ENCODE results near the gene TMIGD3.
"Not testable (repeated sequence)": the region's sequence is repeated elsewhere in the genome, so short reads cannot be mapped to it uniquely, and the experiment has no call there.

The TMIGD3 gene

DNA sequence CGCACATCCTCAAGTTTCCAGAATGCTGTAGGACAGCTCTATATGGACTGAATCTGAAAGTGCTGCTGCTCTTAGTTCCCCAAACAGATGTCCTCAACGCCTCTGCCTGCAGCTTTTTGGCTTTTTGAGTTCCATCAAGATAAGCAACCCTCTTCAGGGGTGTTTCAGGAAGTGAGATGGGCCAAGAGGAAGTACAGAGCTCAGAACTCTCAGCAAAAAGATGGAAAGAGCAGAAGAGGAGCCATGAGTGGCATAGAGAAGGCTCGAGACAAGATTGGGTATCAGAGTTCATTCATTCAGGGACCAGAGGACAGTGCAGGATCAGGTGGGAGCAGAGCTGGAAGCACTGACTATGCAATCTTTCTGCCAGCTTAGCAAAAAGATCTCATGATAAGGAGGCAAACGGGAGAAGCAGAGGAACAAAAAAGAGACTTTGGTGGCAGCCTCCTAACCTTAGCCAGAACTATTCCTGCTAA lies at the start of gene TMIGD3, which contains the start of gene ADORA3:
TSS of gene TMIGD3 (minus strand) at position 49 of the 476 bp plus-strand sequence. CDS start 279 bp downstream, outside the sequence.
TSS of gene ADORA3 (minus strand) at position 49 of the 476 bp plus-strand sequence. CDS start 279 bp downstream, outside the sequence.
- DNase-seq: peak; percentile 65 to 82

DNA sequence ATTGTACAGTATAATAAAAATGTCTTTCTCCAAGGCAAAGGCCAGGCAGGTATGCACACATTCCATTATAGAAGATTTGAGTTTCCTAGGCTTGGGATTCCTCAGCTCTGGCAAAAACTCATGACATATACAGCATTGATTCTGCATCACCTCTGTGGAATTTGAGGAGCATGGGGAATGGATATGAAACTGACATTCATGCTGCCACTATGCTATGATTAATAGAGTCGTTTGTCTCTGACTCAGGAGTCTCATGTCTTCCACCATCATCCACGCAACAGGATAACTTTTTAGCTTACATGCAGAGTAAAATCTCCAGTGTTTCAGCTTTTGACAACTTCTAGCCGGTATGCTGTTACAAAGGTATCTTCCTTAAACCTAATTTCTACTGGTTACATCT lies 49.8 kb upstream of the TMIGD3 start:
- DNase-seq: no peak

DNA sequence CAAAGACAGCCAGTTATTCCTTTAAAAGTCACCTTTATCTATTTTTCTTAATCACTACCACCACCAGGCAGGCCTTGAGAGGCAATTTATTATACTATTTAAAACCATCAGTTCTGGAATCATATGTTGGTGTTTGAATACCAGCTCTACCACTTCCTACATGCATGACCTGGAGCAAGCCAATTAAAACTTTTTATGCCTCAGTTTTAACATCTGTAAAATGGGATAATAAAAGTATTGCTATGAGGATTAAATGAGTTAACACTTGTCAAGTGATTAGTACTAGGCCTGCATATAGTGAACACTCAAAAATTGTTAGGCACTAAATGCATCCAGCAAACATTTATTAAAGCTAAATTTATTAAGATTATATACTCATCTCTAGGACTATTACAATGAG lies 49.2 kb upstream of the TMIGD3 start:
- no peak for DNase-seq

DNA sequence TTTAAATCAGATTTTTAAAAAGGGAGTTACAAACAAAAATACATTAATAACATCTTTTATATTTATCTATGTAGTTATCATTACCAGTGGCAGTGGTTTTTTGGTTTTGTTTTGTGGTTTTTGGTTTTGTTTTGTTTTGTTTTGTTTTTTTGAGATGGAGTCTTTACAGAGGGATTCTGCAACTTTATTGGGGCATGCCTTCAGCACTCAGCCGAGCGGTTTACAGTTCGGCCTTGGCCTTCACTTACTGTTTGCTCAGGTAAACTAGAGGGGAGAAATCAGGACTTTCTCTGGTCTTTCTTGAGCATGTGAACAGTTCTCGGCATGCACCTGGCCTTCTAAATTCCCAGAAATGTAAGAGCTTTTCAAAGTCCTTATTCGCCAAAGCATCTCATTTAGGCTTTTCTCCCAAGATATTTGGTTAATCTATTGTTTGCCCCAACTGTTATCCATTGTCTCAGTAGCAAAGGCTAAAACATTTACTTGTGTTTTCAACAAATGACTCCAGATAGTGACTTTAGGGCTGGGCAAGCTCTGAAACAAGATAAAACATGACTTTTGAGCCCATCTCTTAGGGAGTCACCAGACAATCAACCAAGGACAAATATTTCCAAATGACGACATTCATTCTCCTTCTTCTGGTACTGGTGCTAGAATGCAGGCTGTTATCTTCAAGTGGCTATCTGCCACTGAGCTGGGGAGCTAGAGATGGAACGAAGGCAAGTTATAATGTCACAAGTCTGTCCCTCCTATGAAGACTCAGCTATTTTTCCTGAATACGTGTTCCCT lies 48.4 kb upstream of the TMIGD3 start:
- DNase-seq: no peak

DNA sequence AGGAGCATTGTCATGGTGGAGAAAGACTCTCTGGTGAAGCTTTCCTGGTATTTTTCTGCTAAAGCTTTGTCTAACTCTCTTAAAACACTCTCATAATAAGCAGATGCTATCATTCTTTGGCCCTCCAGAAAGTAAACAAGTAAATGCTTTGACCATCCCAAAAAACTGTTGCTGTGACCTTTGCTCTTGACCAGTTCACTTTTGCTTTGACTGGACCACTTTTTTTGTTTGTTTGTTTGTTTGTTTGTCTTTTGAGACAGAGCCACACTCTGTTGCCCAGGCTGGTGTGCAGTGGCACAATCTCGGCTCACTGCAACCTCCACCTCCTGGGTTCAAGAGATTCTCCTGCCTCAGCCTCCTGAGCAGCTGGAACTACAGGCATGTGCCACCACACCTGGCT lies 44.4 kb upstream of the TMIGD3 start:
- not testable (repeated sequence) for DNase-seq

GRCh38 chr1:111542187-111542586 lies 38.8 kb upstream of the TMIGD3 start:
- DNase-seq: no peak

GRCh38 chr1:111541721-111542120 lies 38.3 kb upstream of the TMIGD3 start:
- DNase-seq: no peak

- no peak for DNase-seq
These were observed 37.5 kb upstream of the TMIGD3 start for GRCh38 chr1:111540928-111541327.

GRCh38 chr1:111538343-111539025 lies 35.1 kb upstream of the TMIGD3 start:
- DNase-seq: no peak

DNA sequence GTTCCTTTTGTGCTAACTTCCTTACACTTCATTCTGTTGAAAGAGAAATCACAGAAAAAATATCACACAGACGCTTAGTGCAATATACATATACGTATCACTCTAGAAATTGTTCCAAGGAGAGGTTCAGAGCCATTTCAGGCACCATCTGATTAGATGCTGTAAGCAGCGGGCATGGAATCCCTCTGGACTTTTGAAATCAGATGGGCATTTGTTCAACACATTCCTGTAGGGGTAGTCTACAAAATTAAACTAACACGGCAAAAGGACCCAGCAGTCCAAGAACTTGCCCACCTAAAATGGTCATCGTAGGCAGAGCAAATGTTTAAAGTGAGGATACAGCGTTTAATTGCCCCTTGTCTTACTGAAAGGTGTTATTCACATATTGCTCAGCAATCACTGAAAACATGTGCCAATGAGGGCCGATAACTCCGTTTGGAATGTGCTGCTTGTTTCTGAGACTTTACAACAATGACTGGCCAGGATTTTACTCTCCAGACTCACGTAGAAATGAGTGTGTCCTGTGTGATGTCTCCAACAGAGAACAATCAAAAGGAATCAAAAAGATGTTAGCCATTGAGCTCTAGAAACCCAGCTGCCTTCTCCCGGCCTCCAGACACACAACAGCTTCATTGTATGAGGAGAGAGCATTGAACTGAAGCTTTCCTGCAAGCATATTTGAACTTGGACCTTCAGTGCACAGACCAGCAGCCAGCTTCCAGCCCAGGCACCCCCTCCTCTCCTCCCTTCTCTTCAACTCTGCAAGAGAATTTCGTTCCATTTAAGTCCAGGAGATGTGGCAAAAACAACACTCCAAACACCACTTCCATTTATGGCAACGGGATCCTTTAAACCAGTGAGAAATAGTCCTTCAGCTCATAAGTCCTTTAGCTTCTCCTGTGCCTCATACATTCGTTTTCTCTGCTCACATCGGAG lies 32.1 kb upstream of the TMIGD3 start:
- DNase-seq: no peak

GRCh38 chr1:111520053-111520452 lies 16.6 kb upstream of the TMIGD3 start:
- no peak for DNase-seq

DNA sequence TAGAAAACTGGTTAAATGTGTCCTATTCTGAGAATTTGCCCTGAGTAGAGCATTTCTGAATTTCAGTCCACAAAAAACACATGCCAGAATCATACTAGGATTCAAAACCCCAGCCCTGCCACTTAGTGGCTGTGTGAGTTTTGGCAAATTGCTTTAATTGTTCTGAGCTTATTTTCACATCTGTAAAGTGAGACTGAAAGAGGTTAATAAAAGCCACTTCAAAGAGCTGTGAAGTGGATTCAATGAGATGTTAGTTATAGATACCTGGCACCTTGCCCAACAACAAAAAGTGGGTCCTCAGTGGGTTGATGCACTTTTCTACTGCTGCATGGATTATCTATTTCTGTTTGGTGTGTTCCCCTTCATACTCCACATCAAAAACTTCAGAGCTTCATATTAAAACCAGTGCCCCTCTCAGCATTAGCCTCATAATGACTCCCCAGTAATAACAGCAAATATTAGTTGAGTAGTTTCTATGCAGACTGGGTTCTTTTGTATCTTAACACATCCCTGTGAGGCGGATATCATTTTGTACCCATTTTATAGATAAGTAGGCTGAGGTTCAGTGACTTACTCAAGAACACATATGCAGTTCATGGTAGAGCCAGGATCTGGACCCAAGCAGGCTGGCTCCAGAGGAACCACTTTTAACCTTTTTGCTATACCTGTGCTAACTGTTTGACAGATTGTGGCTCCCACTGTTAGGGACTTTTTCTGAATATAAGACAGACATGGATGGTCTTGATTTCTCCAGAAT lies 14.2 kb upstream of the TMIGD3 start:
- no peak for DNase-seq

- peak; percentile 40 for DNase-seq
These were observed 12.6 kb upstream of the TMIGD3 start for GRCh38 chr1:111516005-111516535.

DNA sequence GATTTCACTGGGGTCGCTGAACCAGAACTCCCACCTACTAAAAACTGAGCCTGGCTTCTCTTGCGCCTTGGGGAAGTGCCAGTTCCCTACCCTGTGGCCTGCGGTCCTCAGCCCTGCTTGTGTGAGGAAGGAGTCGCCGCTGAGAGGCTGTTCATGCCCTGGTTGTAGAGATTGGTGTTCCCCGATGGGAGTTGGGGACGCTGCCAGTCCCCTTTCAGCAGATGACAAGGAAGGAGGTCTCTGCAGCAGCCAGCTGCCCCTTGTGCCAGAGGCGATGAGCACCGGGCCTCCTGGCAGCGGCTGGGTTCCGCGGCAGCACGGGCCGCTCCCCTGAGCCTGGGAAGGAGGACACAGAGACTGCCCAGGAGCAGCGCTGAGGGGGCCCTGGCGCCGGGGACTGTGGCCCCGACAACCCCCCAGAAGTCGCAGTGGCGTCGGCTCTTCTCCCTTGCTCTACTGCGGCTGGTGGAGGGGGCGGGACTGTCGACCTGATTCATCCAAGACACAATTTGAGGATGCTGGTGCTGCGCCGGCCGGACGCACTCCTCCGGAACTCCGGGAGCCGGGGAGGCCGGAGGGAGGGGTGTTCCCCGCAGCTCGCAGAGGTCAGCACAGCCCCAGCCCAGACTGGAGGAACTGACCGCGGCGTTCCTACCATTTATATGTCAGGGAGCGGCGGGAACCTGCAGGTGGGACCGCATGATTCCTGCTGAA lies 12.0 kb upstream of the TMIGD3 start:
- peak; percentile 52 to 62 for DNase-seq

DNA sequence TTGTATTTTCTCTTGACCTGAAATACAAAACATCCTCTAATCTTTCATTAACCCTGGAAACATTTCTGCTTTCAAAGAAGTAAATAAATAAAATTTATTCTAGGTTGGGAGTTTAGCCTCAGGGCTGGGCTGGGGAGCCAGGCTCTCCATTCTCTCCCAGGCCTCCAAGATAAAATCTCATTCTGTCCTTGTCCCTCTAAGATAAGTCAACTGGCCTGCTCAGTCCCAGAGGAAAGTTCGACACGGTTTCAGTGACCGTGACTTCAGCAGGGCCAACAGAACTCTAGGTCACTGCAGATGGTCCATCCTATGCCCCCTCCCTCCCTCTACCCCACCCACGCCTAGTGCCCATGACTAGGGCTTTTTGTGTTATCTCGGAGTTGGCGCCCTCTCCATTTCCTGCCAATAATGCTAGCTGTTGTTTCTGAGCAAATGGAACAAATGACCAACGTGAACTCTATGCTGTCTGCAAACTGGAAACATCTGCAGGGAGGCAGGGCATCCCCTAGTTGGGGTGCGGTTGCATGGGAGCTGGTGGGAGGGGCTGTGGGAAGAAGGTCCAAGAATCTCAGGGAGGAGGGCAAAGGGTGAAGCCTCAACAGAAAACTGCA lies 10.1 kb upstream of the TMIGD3 start:
- DNase-seq: no peak

GRCh38 chr1:111512931-111513330 lies 9.5 kb upstream of the TMIGD3 start:
- no peak for DNase-seq

DNA sequence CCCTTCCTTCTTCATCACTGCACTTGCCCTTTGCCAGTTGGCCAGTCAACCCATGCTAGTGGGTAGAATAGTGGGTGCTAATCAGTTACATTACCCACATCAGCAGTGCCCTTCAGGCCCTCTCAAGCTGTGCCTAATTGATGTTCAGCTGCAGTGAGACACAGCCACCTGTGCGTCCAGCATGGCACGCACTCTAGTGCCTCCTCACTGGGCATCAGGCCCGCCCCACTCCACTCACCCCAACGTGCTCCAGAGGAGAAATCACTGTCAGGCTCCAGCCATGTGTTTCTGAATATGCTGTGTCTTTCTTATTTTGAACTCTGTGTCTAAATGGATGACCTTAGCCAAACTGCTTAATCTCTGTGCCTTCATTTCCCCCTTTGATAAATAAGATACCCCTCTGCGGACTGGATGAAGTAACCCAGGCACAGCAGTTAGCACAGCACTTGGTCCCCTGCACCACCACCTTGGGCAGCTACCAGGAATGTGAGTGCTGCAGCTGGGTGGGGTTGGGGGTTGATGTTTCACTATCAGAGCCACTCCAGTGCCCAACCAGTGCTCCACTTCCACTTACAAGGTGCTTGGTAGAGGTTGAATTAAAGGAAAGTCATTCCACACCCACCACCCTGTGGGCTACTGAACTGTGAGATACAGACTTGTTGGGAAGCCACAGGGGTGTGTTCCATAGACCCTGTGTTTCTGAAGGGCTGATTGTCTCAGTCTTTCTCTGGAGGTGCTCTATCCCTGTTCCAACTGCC lies 8.9 kb upstream of the TMIGD3 start:
- DNase-seq: no peak

DNA sequence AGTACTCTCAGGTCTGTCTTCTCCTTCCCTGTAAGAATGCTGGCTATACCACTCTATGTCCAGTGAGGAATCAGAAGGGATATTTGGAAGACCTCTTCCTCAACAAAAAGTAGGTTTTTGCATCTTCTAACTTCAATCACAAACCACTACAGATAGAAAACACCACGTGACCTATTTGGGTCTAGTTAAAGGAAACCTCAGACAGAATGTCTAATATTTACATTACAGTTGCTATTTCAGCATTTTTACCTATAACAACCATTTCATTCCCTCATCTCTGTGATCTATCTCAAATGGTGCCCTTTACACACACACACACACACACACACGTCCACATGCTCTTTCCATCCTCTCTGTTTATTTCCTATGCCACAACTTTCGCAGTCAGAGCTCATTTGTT lies 7.9 kb upstream of the TMIGD3 start:
- no peak for DNase-seq

GRCh38 chr1:111509997-111510375 lies 6.6 kb upstream of the TMIGD3 start:
- DNase-seq: no peak

Measured in inflammatory macrophage treated with lipopolysaccharide for 1 hour (primary cell).